Smooth muscle cell (in vitro differentiated cells): ENCODE data around the gene PDE11A. TPM values are rescaled to one million over a fixed set of nuclear protein-coding genes. Genes with fewer than 3 reads are reported as not detected.

Source experiments
- DNase-seq: peaks from one replicate; lab custom pipeline; 2025; ENCODE audit not compliant: unreplicated experiment; lab: John Stamatoyannopoulos, UW
- H2AFZ ChIP-seq: fragments of 200-600 bp; sonication (generic); 2 replicates; pipeline ENCODE4 v1.6.0; 2016; ENCODE audit warnings: antibody characterized with exemption, low read depth, mild to moderate bottlenecking
- H3F3A ChIP-seq: fragments of 200-600 bp; sonication (generic); 2 replicates; pipeline ENCODE4 v1.6.0; 2017; ENCODE audit warnings: antibody characterized with exemption, low read depth
- H3K27ac ChIP-seq: fragments of 200-600 bp; sonication (generic); 2 replicates; pipeline ENCODE4 v1.5.1; 2016; ENCODE audit warnings: low read depth, mild to moderate bottlenecking
- H3K27me3 ChIP-seq: fragments of 200-600 bp; sonication (generic); 2 replicates; pipeline ENCODE4 v1.6.1; 2016; ENCODE audit warnings: low read depth, mild to moderate bottlenecking
- H3K36me3 ChIP-seq: fragments of 200-600 bp; sonication (generic); 2 replicates; pipeline ENCODE4 v1.5.1; 2016; ENCODE audit warnings: low read depth
- H3K4me1 ChIP-seq: fragments of 200-600 bp; sonication (generic); 2 replicates; pipeline ENCODE4 v1.5.1; 2016; ENCODE audit warnings: low read depth
- H3K4me2 ChIP-seq: fragments of 200-600 bp; sonication (generic); 2 replicates; pipeline ENCODE4 v1.6.0; 2016; ENCODE audit warnings: mild to moderate bottlenecking
- H3K4me3 ChIP-seq: fragments of 200-600 bp; sonication (generic); 2 replicates; pipeline ENCODE4 v1.5.1; 2016; ENCODE audit warnings: mild to moderate bottlenecking
- H3K79me2 ChIP-seq: fragments of 200-600 bp; sonication (generic); 2 replicates; pipeline ENCODE4 v1.6.0; 2016; ENCODE audit warnings: low read depth, mild to moderate bottlenecking
- H3K9ac ChIP-seq: fragments of 200-600 bp; sonication (generic); 2 replicates; pipeline ENCODE4 v1.6.0; 2016; ENCODE audit warnings: low read depth
- H3K9me3 ChIP-seq: fragments of 200-600 bp; sonication (generic); replicated peaks from 2 replicates; pipeline ENCODE4 v1.5.1; 2016; ENCODE audit warnings: low read depth
- H4K20me1 ChIP-seq: fragments of 200-600 bp; sonication (generic); 2 replicates; pipeline ENCODE4 v1.6.0; 2016; ENCODE audit warnings: low read depth
- WGBS: methylation state at CpG from one replicate; pipeline ENCODE4 v1.1.7; 2016; ENCODE audit warnings: low lambda C conversion rate; 5-methylcytosine and 5-hydroxymethylcytosine counted together
- polyA plus RNA-seq: library from polyadenylated mRNA; unstranded; fragments of >200 nt; fragmentation: Nextera tagmentation; extraction: Ambion mirVana; gene quantifications from 2 replicates; pipeline ENCODE4 v1.2.1, GENCODE V29; 2016
- total RNA-seq: library from RNA; depleted of rRNA; stranded (reverse); fragments of >200 nt; gene quantifications from 2 replicates; pipeline ENCODE4 v1.2.3, GENCODE V29; 2014
- TF ChIP-seq, protein P1 (sequence below): fragments of 200-600 bp; sonication (generic); IDR thresholded peaks from 2 replicates; pipeline ENCODE4 v1.5.1; 2017; ENCODE audit warnings: borderline replicate concordance, mild to moderate bottlenecking, antibody characterized with exemption; ENCODE audit not compliant: insufficient read depth, poor library complexity, severe bottlenecking

The PDE11A gene
- total and polyA plus RNA-seq, 2 experiments from 2014 or later: under 0.01 TPM; not detected in 1

GRCh38 chr2:177778472-177778871, 294.1 kb downstream of the PDE11A start:
- peaks cover 5% of the 10 kb centered on the region for H3F3A ChIP-seq
- no peak for DNase-seq
- no peak overlapping the region for H3K4me2 ChIP-seq
- 88% methylated on average over 5 of the region's 5 CpGs for WGBS
- H3K9ac ChIP-seq: no peak overlapping the region
- H4K20me1 ChIP-seq: no peaks in the 10 kb centered on the region
- TF ChIP-seq, protein P1, sequence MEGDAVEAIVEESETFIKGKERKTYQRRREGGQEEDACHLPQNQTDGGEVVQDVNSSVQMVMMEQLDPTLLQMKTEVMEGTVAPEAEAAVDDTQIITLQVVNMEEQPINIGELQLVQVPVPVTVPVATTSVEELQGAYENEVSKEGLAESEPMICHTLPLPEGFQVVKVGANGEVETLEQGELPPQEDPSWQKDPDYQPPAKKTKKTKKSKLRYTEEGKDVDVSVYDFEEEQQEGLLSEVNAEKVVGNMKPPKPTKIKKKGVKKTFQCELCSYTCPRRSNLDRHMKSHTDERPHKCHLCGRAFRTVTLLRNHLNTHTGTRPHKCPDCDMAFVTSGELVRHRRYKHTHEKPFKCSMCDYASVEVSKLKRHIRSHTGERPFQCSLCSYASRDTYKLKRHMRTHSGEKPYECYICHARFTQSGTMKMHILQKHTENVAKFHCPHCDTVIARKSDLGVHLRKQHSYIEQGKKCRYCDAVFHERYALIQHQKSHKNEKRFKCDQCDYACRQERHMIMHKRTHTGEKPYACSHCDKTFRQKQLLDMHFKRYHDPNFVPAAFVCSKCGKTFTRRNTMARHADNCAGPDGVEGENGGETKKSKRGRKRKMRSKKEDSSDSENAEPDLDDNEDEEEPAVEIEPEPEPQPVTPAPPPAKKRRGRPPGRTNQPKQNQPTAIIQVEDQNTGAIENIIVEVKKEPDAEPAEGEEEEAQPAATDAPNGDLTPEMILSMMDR: no peak
- no peak overlapping the region for H2AFZ ChIP-seq
- no peaks in the 10 kb centered on the region for H3K9me3 ChIP-seq
- no peaks in the 10 kb centered on the region for H3K4me1 ChIP-seq
- no peaks in the 10 kb centered on the region for H3K27me3 ChIP-seq
- no peaks in the 10 kb centered on the region for H3K36me3 ChIP-seq
- H3K4me3 ChIP-seq: no peak overlapping the region
- H3K27ac ChIP-seq: no peak overlapping the region
- no peaks in the 10 kb centered on the region for H3K79me2 ChIP-seq

- H3K27ac ChIP-seq: no peak overlapping the region
- no peaks in the 10 kb centered on the region for H3F3A ChIP-seq
- H3K79me2 ChIP-seq: no peaks in the 10 kb centered on the region
- no peaks in the 10 kb centered on the region for H3K9me3 ChIP-seq
- TF ChIP-seq, protein P1: peak; percentile 57
- DNase-seq: no peak
- no peaks in the 10 kb centered on the region for H3K27me3 ChIP-seq
- no peaks in the 10 kb centered on the region for H3K36me3 ChIP-seq
- H3K4me1 ChIP-seq: no peaks in the 10 kb centered on the region
- no peak overlapping the region for H3K9ac ChIP-seq
- H3K4me3 ChIP-seq: no peak overlapping the region
- H2AFZ ChIP-seq: no peak overlapping the region
- H3K4me2 ChIP-seq: no peak overlapping the region
- H4K20me1 ChIP-seq: no peaks in the 10 kb centered on the region
Measured at GRCh38 chr2:177772529-177772928, 300.0 kb downstream of the PDE11A start.

GRCh38 chr2:177771191-177771590, 301.4 kb downstream of the PDE11A start:
- Histone ChIP-seq H3K4me2 (no peak overlapping the region), H3F3A (no peaks in the 10 kb centered on the region), H3K27ac (no peak overlapping the region), H3K4me1 (no peaks in the 10 kb centered on the region), H3K27me3 (no peaks in the 10 kb centered on the region), H3K79me2 (no peaks in the 10 kb centered on the region), H3K4me3 (no peak overlapping the region), H3K9me3 (no peaks in the 10 kb centered on the region), H4K20me1 (no peaks in the 10 kb centered on the region), H2AFZ (no peak overlapping the region), H3K9ac (no peak overlapping the region), H3K36me3 (no peaks in the 10 kb centered on the region)
- WGBS: 76% methylated on average over 3 of the region's 3 CpGs
- DNase-seq: no peak
- TF ChIP-seq, protein P1: no peak

DNA sequence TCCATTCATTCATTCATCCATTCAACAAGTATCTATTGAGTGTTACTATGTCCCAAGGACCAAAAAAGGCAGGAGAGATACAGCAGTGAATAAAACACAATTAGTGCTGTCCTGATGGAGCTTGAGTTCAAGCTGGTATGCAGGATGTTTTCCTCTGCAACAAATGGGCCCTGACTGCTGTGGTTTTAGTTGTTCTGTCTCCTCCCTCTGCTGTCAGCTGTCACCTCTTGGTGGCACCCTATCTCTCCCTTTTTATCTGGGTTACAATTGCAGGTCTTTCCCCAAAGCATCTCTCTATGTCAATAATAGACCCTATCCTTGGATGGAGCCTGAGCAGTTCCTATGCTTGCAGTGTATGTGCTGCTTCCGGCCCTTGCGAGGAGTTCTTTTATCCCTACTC, 304.8 kb downstream of the PDE11A start:
- H3K36me3 ChIP-seq: no peaks in the 10 kb centered on the region
- no peak overlapping the region for H3K4me3 ChIP-seq
- no peaks in the 10 kb centered on the region for H3K27me3 ChIP-seq
- no peaks in the 10 kb centered on the region for H3K9me3 ChIP-seq
- TF ChIP-seq, protein P1: no peak
- H3K9ac ChIP-seq: no peak overlapping the region
- no peaks in the 10 kb centered on the region for H3K79me2 ChIP-seq
- 100% methylated on average over 2 of the region's 2 CpGs for WGBS
- H3F3A ChIP-seq: no peaks in the 10 kb centered on the region
- H3K27ac ChIP-seq: no peak overlapping the region
- H3K4me2 ChIP-seq: no peak overlapping the region
- H2AFZ ChIP-seq: no peak overlapping the region
- H3K4me1 ChIP-seq: peaks cover 4% of the 10 kb centered on the region
- no peak for DNase-seq
- no peaks in the 10 kb centered on the region for H4K20me1 ChIP-seq
